AG04450 (cell line): ENCODE data around the gene CAMK2D. TPM values are rescaled to one million over a fixed set of nuclear protein-coding genes. Genes with fewer than 3 reads are reported as not detected.

ENCODE experiments used
- CTCF ChIA-PET: fragments of 300-600, 350-600 bp; formaldehyde crosslinking; extraction: SDS; loops from one replicate; lab custom pipeline; 2022; ENCODE audit warnings: antibody characterized with exemption, inconsistent platforms; lab: Charles Lee
- POLR2A ChIA-PET: fragments of 350-600 bp; formaldehyde crosslinking; extraction: SDS; loops from one replicate; lab custom pipeline; 2021; ENCODE audit warnings: antibody characterized with exemption, inconsistent platforms; lab: Yijun Ruan, JAX
- DNase-seq: peaks from one replicate; pipeline ENCODE4 v3.0.0-alpha.2; 2011; ENCODE audit warnings: low read depth, low spot score
- H3K27ac ChIP-seq: one replicate; pipeline ENCODE4 v1.5.1; 2012; ENCODE audit warnings: low read depth, low read length, control low read depth
- H3K27me3 ChIP-seq: one replicate; pipeline ENCODE4 v1.6.0; 2012; ENCODE audit warnings: low read length; ENCODE audit not compliant: control insufficient read depth, insufficient read depth
- H3K4me3 ChIP-seq: 2 replicates; pipeline ENCODE4 v1.5.1; 2011; ENCODE audit warnings: mild to moderate bottlenecking, low read depth, low read length, control low read depth
- H3K9me3 ChIP-seq: 2 replicates; pipeline ENCODE4 v1.5.1; 2012; ENCODE audit warnings: low read length; ENCODE audit not compliant: control insufficient read depth, insufficient read depth
- CTCF ChIP-seq: IDR thresholded peaks from 2 replicates; pipeline ENCODE4 v1.5.1; 2011; ENCODE audit warnings: low read depth, low read length, control low read depth, inconsistent platforms
- polyA plus RNA-seq: library from polyadenylated mRNA; depleted of rRNA; stranded (reverse); fragments of >200 nt; gene quantifications from 2 replicates; pipeline ENCODE4 v1.2.3, GENCODE V29; 2011

Gene CAMK2D
- polyA plus RNA-seq, 1 experiment: 105 TPM

GRCh38 chr4:113750734-113751133 is 10.8 kb downstream of the CAMK2D start:
- no peak overlapping the region for H3K27ac ChIP-seq
- POLR2A ChIA-PET: no interaction called here
- CTCF ChIA-PET: no interaction called here
- no peak for TF ChIP-seq CTCF
- H3K27me3 ChIP-seq: no peaks in the 10 kb centered on the region
- H3K4me3 ChIP-seq: no peak overlapping the region
- H3K9me3 ChIP-seq: no peaks in the 10 kb centered on the region
- no peak for DNase-seq

DNA sequence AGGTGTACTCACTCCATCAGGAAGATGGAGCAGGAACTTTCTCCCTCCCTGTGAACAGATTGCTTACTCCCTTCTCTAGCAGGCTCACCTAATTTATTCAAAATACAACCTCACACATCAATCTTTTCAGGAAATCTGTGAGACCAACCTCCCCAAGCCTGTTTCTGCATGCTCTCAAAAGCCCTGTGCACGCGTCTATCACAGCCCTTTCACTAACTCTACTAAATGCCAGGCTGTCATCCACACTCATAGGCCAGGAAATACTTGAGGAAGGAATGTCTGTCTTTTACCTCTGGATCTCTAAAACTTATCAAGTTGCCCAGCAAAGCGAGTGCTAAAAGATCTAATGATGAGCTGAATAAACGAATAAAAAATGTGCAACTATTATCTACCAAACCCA is 11.2 kb downstream of the CAMK2D start:
- Histone ChIP-seq H3K4me3 (no peak overlapping the region), H3K9me3 (no peaks in the 10 kb centered on the region), H3K27ac (no peak overlapping the region), H3K27me3 (no peaks in the 10 kb centered on the region)
- no peak for TF ChIP-seq CTCF
- ChIA-PET CTCF (no interaction called here), POLR2A (no interaction called here)
- DNase-seq: no peak

DNA sequence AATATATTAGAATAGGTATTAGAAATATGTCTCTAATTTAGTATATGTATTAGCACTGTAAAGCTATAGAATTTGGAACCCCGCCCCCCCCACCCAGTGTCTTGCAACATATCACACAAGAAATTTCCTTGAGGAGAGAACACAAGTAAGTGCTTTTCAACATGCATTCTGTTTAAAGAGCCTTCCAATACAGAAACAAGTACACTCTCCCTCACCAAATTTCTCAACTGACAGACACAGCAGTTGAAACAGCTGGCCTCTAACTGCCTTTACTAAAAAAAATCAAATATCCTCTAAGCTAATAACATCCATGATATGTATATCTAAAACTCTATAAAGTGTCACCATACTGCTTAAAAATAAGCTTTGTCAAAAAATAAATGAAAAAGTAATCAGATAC is 12.4 kb downstream of the CAMK2D start:
- no peak for TF ChIP-seq CTCF
- no peak overlapping the region for H3K4me3 ChIP-seq
- H3K9me3 ChIP-seq: no peaks in the 10 kb centered on the region
- POLR2A ChIA-PET: no interaction called here
- H3K27ac ChIP-seq: no peak overlapping the region
- CTCF ChIA-PET: interaction anchor here (1.0 kb wide), 1 partner anchor 201 kb away, joined by 3 read pairs; no protein-coding TSS in a partner anchor
- H3K27me3 ChIP-seq: no peaks in the 10 kb centered on the region
- no peak for DNase-seq

DNA sequence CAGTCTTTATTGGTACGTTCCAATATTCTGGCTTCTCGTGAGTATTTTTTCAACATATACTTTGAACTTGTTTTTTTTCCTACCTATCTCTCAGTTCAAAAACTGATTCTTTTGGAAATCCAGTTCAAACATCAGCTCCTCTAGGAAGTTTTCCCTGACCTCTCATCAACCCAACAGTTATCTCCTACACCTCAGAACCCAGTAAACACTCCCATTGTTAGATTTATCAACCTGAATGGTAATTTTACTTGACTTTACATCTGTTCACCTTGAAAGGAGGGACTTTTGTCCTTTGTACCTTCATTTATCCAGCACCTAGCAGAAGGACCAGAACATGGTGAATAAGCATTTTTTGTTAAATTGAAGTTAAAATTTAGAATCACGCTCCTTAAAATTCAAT is 13.6 kb downstream of the CAMK2D start:
- POLR2A ChIA-PET: no interaction called here
- H3K4me3 ChIP-seq: no peak overlapping the region
- no peak for TF ChIP-seq CTCF
- H3K27me3 ChIP-seq: no peaks in the 10 kb centered on the region
- CTCF ChIA-PET: no interaction called here
- no peaks in the 10 kb centered on the region for H3K9me3 ChIP-seq
- DNase-seq: no peak
- H3K27ac ChIP-seq: no peak overlapping the region

DNA sequence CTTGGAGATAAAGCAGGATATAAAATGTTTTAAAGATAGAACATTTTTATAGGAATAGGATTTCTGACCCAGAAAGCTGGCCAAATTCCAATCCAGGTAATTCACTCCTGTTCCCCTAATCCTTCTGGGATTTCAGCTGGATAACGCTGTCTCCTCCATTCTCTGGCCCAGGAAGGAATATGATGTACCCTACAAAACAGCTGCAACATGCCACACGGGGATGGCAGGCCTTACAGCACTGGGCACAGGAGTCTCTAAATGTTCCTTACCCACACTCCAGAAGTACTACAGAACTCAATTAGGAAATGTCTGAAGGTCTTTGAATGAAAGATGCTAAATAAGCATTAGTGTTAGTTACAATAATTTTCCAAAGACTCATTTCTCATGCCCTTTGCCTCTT is 15.8 kb downstream of the CAMK2D start:
- no peak overlapping the region for H3K4me3 ChIP-seq
- no peaks in the 10 kb centered on the region for H3K9me3 ChIP-seq
- no peak for TF ChIP-seq CTCF
- CTCF ChIA-PET: no interaction called here
- H3K27me3 ChIP-seq: no peaks in the 10 kb centered on the region
- no peak overlapping the region for H3K27ac ChIP-seq
- POLR2A ChIA-PET: no interaction called here
- no peak for DNase-seq
